GM12874 (cell line): ENCODE measurements around the gene NYAP1.
A peak's percentile ranks its signal among the peaks of the same experiment; 100 is the strongest.

Experiments
- CTCF ChIP-seq: IDR thresholded peaks from 2 replicates; pipeline ENCODE4 v1.5.1; 2011; ENCODE audit warnings: low read depth, mild to moderate bottlenecking, control low read depth, low read length, moderate library complexity; ENCODE audit not compliant: insufficient read depth

NYAP1 gene

GRCh38 chr7:100466653-100467605, 16.8 kb upstream of the NYAP1 start:
- no peak for TF ChIP-seq CTCF

- TF ChIP-seq CTCF, result no peak
Observed at GRCh38 chr7:100467638-100468373, 15.9 kb upstream of the NYAP1 start.

- TF ChIP-seq CTCF, result peak; percentile 99
Observed at GRCh38 chr7:100469227-100470044, 14.3 kb upstream of the NYAP1 start.

- TF ChIP-seq CTCF, result no peak
Observed at GRCh38 chr7:100471021-100471420, 12.7 kb upstream of the NYAP1 start.

GRCh38 chr7:100472121-100472851, 11.4 kb upstream of the NYAP1 start:
- TF ChIP-seq CTCF, result no peak

GRCh38 chr7:100472854-100473499, 10.8 kb upstream of the NYAP1 start:
- no peak for TF ChIP-seq CTCF
